NCI-H345 (cell line): ENCODE results near the gene FOLH1.
"Not testable (repeated sequence)": the region's sequence is repeated elsewhere in the genome, so short reads cannot be mapped to it uniquely, and the experiment has no call there.

Experiments
- DNase-seq: peaks from one replicate; lab custom pipeline; 2025; lab: John Stamatoyannopoulos, UW

The FOLH1 gene

DNA sequence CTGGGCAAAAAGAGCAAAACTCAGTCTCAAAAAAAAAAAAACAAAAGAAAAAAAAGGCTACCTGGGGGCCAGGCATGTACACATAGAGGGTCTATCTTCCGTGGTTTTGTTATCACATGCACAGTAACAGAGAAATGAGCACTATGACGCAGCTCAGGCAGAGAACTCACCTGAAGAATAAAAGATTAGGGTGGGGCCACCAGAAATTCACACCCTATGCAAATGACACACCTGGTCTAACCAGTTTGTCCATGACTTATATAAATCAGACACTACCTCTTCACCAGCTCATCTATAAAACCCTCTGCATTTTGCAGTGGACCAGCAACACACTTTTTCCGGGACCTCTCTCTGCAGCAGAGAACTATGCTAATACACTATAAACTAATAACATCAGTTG lies 30.5 kb downstream of the FOLH1 start:
- not testable (repeated sequence) for DNase-seq

DNA sequence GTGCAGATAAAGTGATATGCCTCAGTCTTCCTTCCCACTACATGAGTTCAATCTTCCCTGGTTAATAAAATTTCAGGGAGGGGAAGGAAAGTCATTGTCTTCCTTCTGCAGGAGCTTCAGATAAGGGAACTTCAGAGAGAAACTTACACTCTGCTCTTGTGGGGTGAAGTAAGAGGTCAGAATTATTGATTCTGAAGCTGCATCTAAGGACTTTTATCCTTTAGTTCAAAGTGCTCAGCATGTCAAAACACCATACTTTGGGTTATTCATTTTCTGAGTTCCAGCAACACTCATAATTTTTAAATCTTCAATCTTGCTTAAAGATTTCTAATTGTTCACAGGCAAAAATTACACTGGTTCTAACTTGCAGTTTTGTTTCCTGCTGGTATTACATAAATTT lies 33.0 kb downstream of the FOLH1 start:
- not testable (repeated sequence) for DNase-seq

DNA sequence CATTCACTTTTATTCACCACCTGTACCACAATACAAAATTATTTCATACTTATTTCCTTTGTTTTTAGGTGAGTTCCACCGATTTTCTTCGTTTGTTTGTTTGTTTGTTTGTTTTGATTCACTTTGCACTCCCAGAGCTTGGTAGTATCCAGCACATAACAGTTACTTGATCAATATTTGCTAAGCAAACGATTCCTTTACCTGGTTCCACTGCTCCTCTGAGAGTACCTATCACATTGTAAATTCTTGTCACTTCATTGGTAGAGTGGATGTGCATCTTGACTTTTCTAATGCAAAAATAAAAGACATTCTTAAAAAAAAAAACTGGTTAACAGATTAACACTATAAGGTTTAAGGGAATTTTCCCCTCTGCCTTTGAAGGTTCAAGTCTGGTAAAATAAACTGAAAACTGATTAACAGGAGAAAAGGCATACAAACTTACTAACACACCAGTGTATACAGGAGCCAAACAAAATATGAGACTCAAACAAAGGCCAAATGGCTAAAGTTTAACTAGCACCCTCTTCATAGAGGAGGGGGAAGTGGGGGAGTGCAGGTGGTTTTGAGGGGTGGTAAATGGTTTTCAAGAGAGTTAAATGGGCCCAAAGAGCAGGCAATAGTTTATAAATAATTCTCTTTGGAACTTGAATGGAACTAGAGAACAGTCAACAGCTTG lies 33.6 kb downstream of the FOLH1 start:
- not testable (repeated sequence) for DNase-seq

DNA sequence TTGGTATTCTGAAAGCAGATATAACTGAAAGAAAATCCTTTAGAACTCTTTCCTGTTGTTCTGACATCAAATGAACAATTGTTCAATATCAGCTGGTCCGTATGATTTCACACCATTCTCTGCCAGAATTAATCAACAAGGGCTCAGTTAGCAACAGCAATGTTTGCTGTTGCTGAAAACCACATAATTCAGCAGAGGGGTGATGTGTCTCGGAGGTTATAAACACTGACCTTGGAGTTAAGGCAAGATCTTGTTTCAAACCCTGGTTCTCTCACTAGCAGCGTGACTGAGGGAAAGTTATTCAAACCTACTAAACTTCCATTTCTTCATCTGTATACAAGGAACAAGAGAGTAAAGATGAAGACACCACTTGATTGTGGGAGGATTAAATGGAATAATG lies 36.8 kb downstream of the FOLH1 start:
- DNase-seq, result not testable (repeated sequence)

DNA sequence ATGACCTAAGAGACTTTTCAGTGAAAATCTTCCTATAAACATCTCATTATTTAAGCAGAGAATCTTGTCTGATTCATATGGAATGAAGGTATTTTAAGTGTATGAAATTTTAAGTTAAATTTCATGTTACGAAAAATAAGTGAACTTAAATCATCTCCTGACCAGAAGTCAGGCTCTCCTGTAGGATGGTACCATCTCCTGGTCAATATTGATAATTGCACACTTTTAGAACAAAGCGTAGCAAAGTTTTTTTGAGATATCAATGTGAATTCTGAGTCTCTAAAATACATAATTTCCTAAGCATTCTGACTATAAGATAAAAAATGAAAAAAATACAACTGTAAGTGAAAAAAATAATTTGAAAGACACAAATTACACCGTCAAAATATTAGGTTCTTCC lies 38.8 kb downstream of the FOLH1 start:
- DNase-seq, result not testable (repeated sequence)

DNA sequence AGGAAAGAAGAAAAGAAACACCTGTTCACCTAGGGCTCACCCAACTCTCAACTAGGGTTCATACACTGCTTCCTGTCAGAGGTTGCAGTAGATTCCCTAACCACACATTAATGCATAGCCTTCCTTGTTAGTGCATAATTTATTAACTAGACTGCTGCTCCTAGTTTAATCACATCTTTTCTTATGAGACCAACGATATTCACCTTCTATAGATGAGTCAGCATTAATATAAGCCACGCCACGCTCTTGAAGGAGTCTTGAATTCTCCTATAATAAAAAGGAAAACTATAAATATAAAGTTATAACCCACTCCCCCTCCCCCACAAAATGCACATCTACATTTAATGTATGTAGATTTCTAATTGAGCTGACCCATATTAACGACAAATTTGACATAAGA lies 39.4 kb downstream of the FOLH1 start:
- DNase-seq, result not testable (repeated sequence)

DNA sequence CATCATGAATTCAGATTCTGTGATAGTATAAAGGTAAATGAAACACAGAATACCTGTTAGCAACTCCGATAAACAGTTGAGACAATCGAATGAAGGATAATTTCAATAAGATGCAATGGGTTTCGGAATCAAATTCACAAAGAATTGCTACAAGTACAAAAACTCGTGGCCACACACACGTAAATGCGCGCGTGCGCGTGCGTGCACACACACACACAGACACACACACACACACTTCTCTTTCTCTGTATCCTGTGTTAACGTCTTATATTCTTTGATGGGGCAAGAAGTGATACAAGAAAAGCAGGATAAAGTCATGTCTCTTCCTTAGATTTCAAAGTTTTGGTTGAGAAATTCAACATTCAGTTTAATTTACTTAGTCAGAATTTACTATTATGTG lies 57.2 kb downstream of the FOLH1 start:
- DNase-seq, result no peak

DNA sequence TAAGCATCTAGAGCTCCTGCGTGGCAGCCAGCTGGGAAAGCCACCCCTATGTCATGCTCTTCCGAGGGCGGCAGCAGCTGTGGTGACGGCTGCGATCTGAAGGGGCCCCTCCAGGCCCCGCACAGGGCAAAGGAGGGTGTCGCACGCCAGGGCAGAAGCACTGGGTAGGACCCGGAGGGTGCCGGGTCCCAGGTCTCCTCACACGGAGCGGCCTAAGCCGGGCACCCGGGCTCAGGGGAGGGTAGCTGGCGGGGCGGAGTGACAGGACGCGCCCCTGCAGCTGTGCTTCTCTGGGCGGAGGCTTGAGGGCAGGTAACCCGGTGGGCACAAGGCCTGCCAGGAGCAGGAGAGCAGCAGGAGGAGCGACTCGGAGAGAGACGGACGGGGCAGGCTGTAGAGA lies 106.0 kb downstream of the FOLH1 start:
- DNase-seq, result not testable (repeated sequence)
